ENCODE measurements around the gene PTGDR.

DNA sequence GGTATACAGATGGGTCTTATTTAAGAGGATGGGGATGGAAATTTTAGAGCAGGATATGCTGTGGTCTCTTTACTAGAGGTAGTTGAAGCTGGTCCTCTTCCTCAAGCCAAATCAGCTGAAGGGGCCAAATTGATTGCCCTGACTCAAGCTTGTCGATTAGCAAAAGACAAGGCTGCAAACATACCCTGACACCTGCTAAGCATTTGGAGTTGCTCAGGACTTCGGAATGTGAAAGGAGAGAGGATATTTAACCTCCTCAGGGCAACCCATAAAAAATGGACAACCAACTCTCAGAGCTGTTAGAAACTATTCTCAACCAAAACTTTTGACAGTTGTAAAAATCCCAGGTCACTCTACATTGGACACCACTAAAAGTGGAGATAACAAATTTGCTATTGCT, 15.6 kb downstream of the PTGDR start:
- TF ChIP-seq EGR1 (IDR thresholded peaks at IDR 0.05): no peak
- no peak for TF ChIP-seq EP300 (IDR thresholded peaks at IDR 0.05; ENCODE audit: borderline replicate concordance)
- no peak for TF ChIP-seq FOXM1 (IDR thresholded peaks at IDR 0.05; ENCODE audit: borderline replicate concordance, low read depth)
- TF ChIP-seq CREB1 (IDR thresholded peaks at IDR 0.05; ENCODE audit: low read depth): no peak
- no peak for TF ChIP-seq RAD21 (IDR thresholded peaks at IDR 0.05; ENCODE audit: low read depth)

All from Ishikawa (cell line).